ENCODE results near the gene TRIM7.

Gene TRIM7

GRCh38 chr5:181170996-181171395, 34.0 kb downstream of the TRIM7 start:
- DNase-seq, result no peak

DNA sequence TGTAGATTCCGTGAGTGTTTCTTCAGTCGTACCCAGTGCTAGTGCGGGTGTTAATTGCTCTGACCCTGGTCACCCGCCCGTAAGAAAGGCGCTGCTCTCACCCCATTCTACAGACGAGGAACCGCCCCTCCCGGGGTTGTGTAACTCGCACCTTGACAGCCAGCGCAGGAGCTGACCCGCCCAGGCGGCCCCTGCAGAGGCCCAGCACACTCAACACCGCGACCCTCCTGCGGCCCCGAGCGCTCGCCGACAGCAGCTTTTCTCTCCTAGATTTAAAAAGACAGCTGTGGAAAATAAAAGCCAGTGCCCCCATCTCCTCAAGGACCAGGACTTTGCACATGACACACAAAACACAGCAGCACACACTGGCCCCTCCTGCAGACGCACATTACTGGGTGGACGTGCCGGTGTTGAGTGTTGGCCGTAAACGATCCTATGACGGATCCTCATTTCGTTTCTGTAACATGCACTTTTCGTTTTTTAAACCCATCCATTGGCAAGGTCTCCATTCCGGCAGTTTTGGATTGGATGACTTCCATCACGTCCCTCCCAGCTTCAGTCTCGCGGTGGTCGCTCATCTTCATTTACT, 34.7 kb downstream of the TRIM7 start:
- no peak for DNase-seq

DNA sequence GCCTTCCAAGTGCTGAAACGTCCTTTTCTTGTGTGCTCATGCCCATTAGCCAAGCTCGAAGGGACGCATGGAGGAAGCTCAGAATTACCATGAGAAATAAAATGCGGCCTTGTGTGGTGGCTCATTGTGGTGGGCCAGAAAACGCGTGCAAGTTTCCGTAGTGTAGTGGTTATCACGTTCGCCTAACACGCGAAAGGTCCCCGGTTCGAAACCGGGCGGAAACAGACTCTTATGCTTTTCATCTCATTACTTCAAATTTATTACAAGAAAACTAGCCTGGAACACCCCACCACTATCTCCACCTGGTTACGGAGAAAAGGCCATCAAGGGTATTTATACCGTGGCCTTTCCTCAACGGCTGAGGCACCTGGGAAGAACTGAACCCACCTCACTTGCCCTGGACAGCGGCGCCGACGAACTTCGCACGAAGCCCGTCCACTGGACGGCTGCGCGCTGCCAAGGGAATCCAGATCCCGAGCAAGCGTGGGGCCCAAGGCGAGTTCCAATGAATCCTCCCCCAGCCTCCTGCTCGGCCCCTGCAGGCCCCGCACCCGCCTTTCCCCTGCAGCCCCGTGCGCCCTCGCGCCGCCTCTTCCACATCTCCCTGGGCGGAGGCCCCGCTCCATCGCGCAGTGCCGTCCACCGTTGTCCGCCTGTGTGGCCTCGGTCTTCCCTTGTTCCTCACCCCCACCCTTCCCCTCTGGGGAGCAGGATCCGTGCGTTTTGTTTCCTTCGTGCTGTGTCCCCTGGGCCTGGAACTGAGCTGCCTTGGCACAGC, 35.3 kb downstream of the TRIM7 start:
- DNase-seq, result peak; percentile 78

DNA sequence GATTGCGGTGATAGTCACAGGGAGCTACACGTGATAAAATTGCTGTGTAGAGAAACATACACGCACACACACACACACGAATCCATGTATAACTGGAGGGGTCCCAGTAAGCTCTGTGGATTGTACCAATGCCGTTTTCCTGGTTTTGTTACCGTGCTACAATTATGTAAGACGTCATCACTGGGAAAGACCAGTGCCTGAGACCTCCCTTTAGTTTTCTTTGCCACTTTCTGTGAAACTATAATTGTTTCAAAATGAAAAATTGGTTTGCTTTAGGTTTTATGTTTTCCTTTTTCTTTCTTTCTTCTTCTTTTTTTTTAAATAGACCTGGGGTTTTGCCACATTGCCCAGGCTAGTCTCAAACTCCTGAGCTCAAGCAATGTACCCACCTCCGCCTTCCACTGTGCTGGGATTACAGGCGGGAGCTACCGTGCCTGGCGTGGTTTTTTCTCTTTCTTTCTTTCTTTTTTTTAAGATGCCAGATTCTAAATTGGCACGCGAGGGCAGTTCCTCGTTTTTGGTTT, 36.3 kb downstream of the TRIM7 start:
- DNase-seq, result no peak

DNA sequence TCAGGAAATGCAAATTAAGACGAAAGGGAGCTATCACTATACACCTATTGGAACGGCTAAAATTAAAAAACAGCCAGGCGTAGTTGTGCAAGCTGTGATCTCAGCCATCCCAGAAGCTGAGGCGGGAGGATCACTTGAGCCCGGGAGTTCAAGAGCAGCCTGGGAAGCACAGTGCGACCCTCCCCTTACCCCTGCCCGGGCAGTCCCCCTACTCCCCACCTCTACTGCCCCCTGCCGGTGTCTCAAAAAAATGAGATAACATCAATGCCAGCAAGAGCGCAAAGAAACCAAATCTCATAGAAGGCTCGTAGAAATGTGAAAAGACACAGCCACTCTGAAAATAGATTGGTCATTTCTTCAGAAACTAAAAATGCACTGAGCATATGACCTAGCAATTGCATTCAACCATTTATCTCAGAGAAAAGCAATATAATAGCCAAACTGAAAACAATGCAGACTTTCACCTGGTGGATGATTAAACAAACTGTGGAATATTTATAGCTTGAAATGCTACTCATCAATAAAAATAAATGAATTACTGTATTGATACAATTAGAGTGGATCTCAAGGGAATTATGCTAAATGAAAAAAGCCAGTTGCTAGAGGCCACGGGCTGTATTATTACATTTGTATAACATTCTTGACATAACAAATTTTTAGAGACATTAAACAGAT, 37.0 kb downstream of the TRIM7 start:
- DNase-seq, result no peak

- no peak for DNase-seq
These were observed 37.9 kb downstream of the TRIM7 start for GRCh38 chr5:181166812-181167733.

DNA sequence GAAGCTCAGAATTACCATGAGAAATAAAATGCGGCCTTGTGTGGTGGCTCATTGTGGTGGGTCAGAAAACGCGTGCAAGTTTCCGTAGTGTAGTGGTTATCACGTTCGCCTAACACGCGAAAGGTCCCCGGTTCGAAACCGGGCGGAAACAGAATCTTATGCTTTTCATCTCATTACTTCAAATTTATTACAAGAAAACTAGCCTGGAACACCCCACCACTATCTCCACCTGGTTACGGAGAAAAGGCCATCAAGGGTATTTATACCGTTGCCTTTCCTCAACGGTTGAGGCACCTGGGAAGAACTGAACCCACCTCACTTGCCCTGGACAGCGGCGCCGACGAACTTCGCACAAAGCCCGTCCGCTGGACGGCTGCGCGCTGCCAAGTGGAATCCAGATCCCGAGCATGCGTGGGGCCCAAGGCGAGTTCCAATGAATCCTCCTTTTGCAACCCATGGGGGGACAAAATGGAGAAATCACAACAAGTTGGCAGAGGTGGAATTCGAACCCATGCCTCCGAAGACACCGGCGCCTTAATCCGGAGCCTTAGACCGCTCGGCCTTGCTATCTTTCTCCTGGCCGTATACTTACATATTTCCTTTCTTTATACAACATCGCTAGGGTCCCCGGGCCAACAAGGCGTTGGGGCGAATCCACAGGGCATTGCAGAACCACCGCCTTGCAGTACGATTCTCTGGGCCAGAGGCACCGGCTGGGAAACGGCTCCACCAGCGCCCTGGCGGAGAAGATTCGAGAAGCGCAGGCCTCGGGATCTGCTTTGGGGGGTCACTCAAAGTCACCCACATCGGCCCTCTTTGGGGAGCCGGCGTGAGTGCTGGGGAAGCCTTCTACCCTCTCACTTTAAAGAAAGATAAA, 40.7 kb downstream of the TRIM7 start:
- no peak for DNase-seq

DNA sequence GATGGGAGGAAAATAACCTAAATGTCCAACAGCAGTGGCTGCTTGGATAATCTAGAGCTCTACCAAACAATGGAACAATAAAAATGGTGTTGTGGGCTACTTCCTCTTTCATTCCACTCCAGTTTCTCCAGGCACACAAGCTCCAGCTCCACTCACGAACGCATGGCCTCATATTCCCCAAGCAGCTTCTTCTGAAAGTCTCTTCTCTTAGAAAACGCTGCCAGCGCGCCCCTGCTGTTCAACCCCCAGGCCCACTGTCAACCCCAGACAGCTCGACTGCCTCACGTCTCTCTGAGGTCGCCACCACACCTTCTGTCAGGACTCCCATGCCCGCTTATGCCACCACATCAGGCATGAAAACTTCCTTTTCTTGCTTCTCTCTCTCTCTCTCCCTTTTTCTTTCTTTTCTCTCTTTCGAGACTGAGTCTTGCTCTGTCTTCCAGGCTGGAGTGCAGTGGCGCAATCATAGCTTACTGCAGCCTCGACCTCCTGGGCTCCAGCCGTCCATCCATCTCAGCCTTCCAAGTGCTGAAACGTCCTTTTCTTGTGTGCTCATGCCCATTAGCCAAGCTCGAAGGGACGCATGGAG, 41.4 kb downstream of the TRIM7 start:
- no peak for DNase-seq

DNA sequence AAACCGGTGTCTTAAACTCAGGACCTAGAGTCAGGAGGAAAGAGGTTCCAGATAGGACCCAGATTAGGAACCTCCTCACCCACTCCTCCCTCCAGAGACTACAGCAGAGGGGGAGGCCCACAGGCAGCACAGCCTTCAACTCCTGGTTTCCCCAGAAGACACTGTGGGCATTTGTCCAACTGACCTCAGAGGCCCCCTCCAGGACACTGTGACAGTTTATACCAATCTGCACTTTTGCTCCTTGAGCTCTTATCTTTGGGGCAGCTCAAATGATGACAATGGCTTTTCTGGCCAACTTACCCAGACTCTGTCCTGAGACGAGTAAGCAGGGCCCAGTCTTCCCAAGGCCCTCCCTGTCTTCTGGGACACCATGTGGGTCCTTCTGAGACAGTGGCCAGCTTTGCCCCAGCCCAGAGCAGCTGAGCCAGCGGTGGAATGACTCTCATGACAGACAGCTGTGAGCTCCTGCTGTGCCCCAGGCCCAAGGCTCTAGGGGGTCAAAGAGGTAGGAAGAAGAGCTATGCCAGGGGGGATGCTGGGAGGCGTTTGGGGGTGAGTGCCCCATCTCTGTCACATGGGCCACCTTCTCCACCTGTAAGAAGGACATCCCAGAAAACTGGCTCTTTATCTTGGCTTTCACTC, 43.3 kb downstream of the TRIM7 start:
- no peak for DNase-seq

DNA sequence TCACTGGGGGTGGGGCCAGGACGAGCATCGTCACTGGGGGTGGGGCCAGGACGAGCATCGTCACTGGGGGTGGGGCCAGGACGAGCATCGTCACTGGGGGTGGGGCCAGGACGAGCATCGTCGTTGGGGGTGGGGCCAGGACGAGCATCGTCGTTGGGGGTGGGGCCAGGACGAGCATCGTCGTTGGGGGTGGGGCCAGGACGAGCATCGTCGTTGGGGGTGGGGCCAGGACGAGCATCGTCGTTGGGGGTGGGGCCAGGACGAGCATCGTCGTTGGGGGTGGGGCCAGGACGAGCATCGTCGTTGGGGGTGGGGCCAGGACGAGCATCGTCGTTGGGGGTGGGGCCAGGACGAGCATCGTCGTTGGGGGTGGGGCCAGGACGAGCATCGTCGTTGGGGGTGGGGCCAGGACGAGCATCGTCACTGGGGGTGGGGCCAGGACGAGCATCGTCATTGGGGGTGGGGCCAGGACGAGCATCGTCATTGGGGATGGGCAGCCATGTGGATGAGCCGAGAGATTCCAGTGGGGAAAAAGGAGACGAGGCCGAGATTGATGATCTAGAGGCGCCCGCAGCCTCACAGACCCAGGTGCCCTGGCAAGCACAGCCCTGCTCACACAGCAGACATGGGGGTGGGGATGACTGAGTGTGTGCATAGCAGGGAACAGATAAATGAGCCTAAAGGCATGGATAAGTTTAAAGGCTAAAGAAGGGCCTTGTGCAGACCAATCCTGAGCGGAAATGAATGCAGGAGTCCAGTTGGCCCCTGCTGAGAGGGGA, 44.1 kb downstream of the TRIM7 start:
- DNase-seq, result peak; percentile 64

DNA sequence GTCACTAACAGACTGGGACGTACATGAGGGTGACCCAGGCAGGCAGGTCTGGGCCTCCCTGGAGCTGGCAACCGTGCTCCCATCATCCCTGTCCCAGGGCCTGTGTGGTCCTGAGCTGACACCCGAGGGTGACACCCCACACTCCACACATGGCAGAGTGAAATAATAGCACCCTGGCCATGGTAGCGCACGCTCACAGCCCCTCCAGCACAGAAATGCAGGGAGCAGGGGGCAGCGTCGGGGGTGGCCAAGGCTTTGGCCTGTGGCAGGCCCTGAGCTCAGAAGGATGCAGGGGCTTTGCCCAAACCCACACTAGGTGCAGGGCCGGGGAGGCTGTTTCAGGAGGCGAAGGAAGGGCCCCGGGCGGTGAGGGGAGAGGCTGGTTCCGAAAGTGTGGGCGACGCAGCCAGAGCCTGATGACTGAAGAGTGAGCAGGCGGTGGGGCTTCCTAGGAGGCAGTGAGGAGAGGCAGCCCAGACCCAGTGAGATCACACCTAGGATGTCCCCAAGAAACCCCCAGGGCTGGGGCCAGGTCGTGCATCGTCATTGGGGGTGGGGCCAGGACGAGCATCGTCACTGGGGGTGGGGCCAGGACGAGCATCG, 44.7 kb downstream of the TRIM7 start:
- peak; percentile 50 for DNase-seq

DNA sequence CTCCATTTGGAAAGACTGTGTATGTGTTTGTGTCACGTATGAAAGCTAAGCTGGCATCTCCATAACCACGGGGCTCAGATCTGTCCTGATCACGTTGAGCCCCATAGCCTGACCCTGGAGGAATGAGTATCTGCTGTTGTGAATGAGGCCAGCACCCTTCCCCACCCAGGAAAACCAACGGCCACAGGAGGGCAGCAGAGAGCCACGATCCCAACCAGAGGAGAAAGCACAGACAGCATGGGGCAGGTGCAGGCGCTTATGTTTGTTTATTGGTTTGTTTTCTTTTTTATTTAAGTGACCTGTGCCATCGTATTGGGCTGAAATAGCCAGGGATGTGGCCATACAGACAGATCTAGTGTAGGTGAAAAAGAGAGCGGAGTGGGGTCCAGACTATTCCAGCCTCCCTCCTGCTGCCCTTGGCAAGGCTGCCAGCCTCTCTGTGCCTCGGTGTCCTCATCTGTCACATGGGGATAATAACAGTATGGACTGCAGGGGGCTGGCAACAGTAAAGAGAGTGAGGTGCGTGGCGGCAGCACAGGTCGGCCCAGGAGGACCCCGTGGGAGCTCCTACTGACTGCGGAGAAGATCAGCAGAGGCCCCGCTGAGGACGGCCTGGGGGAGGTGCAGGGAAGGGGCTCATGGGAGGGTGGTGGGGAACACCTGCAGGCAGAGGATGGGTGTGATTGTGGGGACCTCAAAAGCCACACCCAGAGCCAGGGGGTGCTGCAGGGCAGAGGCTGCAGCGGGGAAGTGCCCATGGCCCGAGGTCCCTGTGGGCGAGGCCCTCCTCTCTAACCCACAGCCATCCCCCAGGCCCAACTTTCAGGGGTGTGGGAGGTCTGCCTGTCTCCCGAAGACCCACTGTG, 45.5 kb downstream of the TRIM7 start:
- peak; percentile 74 for DNase-seq

- no peak for DNase-seq
These were observed 46.1 kb downstream of the TRIM7 start for GRCh38 chr5:181158869-181159268.

- DNase-seq, result no peak
These were observed 48.2 kb downstream of the TRIM7 start for GRCh38 chr5:181156758-181157157.

DNA sequence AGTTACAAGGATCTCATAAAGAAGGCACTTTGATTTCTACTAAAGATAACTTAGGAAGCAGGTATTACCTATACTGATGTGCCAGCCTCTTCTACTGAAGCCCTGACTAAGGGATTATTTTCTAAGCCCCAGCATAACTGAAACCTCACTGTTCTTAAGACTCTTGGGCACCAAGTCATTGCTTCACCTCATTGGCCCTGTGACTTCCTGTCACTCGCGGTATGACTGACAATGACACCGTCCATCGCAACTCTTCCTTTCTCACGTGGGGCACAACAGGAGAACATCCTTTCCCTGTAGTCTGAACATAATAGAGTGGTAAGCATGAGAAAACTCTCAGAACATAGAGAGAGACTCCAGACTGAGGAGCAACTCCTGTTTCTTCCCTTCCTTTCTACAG, 51.2 kb downstream of the TRIM7 start:
- DNase-seq, result no peak

GRCh38 chr5:181152406-181152805, 52.6 kb downstream of the TRIM7 start:
- DNase-seq, result no peak

GRCh38 chr5:181151146-181151545, 53.9 kb downstream of the TRIM7 start:
- no peak for DNase-seq
